HG03342 (cell line): Measurements from ENCODE around the gene ABCA9.
"Not testable (repeated sequence)": the region's sequence is repeated elsewhere in the genome, so short reads cannot be mapped to it uniquely, and the experiment has no call there.

Experiments
- ATAC-seq: cut with Tn5 transposase; IDR thresholded peaks from one replicate; pipeline ENCODE4 v1.9.1; 2021; ENCODE audit warnings: mild to moderate bottlenecking, moderate library complexity; ENCODE audit not compliant: unreplicated experiment

The ABCA9 gene

GRCh38 chr17:69060822-69061221 lies at the start of gene ABCA9:
TSS of gene ABCA9 (minus strand) at chr17:69060927. CDS start at chr17:69051126, 9,801 bp downstream.
- no peak for ATAC-seq

GRCh38 chr17:69105907-69106730 lies 45.4 kb upstream of the ABCA9 start:
- no peak for ATAC-seq

- ATAC-seq = no peak
These were observed 43.0 kb upstream of the ABCA9 start for GRCh38 chr17:69103557-69104233.

GRCh38 chr17:69098625-69099024 lies 37.9 kb upstream of the ABCA9 start:
- ATAC-seq = no peak

GRCh38 chr17:69096541-69096940 lies 35.8 kb upstream of the ABCA9 start:
- no peak for ATAC-seq

- no peak for ATAC-seq
These were observed 33.3 kb upstream of the ABCA9 start for GRCh38 chr17:69093995-69094394.

- no peak for ATAC-seq
These were observed 32.6 kb upstream of the ABCA9 start for GRCh38 chr17:69093279-69093789.

GRCh38 chr17:69090365-69090764 lies 29.6 kb upstream of the ABCA9 start:
- ATAC-seq = no peak

- no peak for ATAC-seq
These were observed 28.0 kb upstream of the ABCA9 start for GRCh38 chr17:69088643-69089200.

- ATAC-seq = no peak
These were observed 25.9 kb upstream of the ABCA9 start for GRCh38 chr17:69086641-69087040.

GRCh38 chr17:69084911-69085310 lies 24.2 kb upstream of the ABCA9 start:
- no peak for ATAC-seq

- ATAC-seq = no peak
These were observed 22.0 kb upstream of the ABCA9 start for GRCh38 chr17:69082696-69083095.

- no peak for ATAC-seq
These were observed 18.1 kb upstream of the ABCA9 start for GRCh38 chr17:69078864-69079263.

- ATAC-seq = no peak
These were observed 15.1 kb upstream of the ABCA9 start for GRCh38 chr17:69075823-69076222.

- not testable (repeated sequence) for ATAC-seq
These were observed 12.7 kb upstream of the ABCA9 start for GRCh38 chr17:69073392-69073791.

- not testable (repeated sequence) for ATAC-seq
These were observed 12.1 kb upstream of the ABCA9 start for GRCh38 chr17:69072803-69073256.

GRCh38 chr17:69071233-69071586 lies 10.5 kb upstream of the ABCA9 start:
- ATAC-seq = not testable (repeated sequence)

GRCh38 chr17:69070378-69071232 lies 9.9 kb upstream of the ABCA9 start:
- ATAC-seq = not testable (repeated sequence)

- ATAC-seq = no peak
These were observed 8.6 kb upstream of the ABCA9 start for GRCh38 chr17:69069226-69069750.

GRCh38 chr17:69067274-69068047 lies 6.7 kb upstream of the ABCA9 start:
- no peak for ATAC-seq
